HepG2 (cell line): Measurements from ENCODE around the gene IGFBP5. TPM values are rescaled to one million over a fixed set of nuclear protein-coding genes. Genes with fewer than 3 reads are reported as not detected.

ENCODE experiments used
- ATAC-seq: fragments of 200-7000 bp; cut with Tn5 transposase; 3 replicates; pipeline ENCODE4 v1.9.1; 2020; ENCODE audit warnings: mild to moderate bottlenecking, moderate library complexity
- BruUV-seq: library from RNA; stranded (reverse); fragments of 400-500 nt; replicated peaks from 2 replicates; lab custom pipeline; 2021; lab: Mats Ljungman, UMichigan
- CTCF ChIA-PET: fragments of 300-600 bp; formaldehyde crosslinking; extraction: SDS; loops from one replicate; lab custom pipeline; 2021; ENCODE audit warnings: low total read pairs, inconsistent platforms, low intra/inter-chr PET ratio; lab: Yijun Ruan, JAX
- POLR2A ChIA-PET: fragments of 350-600 bp; sonication (Branson Sonifier 250); formaldehyde crosslinking; loops from one replicate; lab custom pipeline; 2020; ENCODE audit warnings: antibody characterized with exemption, inconsistent platforms; lab: Yijun Ruan, JAX
- DNase-seq: peaks from one replicate; pipeline ENCODE4 v3.0.0-alpha.2; 2015; ENCODE audit warnings: low spot score
- FAIRE-seq: peaks from 3 replicates; lab custom pipeline; 2011; peaks lifted over from hg19 to GRCh38; lab: Jason Lieb, UNC
- H2AFZ ChIP-seq: one replicate; pipeline ENCODE4 v1.6.1; 2011; ENCODE audit warnings: low read length, inconsistent platforms
- H3K27ac ChIP-seq: fragments of 300-600 bp; 3 replicates; pipeline ENCODE4 v1.8.0; 2011; ENCODE audit warnings: mixed run types, mild to moderate bottlenecking, mixed read lengths, low read length, inconsistent platforms; ENCODE audit not compliant: insufficient read depth; ENCODE audit errors: extremely low read length
- H3K27me3 ChIP-seq, 2 experiments: fragments of 200-600 bp in 1 of 2; 2 replicates in 1 of 2; 3 replicates in 1 of 2; pipeline versions ENCODE4 v1.6.0 to v1.8.0; 2011; ENCODE audit warnings: low read length in 2 of 2, mild to moderate bottlenecking in 2 of 2, moderate library complexity in 2 of 2, inconsistent platforms in 1 of 2; ENCODE audit not compliant: insufficient read depth in 2 of 2, control insufficient read depth in 1 of 2
- H3K36me3 ChIP-seq, 2 experiments: fragments of 200-600 bp in 1 of 2; replicated peaks in 1 of 2; 2 replicates in 1 of 2; 3 replicates in 1 of 2; pipeline versions ENCODE4 v1.5.1 to v1.8.0; 2011; ENCODE audit warnings: low read length in 2 of 2, inconsistent platforms in 1 of 2; ENCODE audit not compliant: insufficient read depth in 2 of 2, control insufficient read depth in 1 of 2
- H3K4me1 ChIP-seq: 2 replicates; pipeline ENCODE4 v1.5.1; 2012; ENCODE audit warnings: low read length, inconsistent platforms; ENCODE audit not compliant: insufficient read depth
- H3K4me2 ChIP-seq: 2 replicates; pipeline ENCODE4 v1.6.0; 2011; ENCODE audit warnings: low read depth, low read length, inconsistent platforms
- H3K4me3 ChIP-seq, 3 experiments: fragments of 200-600 bp in 1 of 3; sonication (generic), shearing (Covaris generic) in 1 of 3; replicated peaks in 1 of 3; 2 replicates each; pipeline ENCODE4 v1.5.1; 2011 to 2016; ENCODE audit warnings: low read length in 3 of 3, inconsistent platforms in 2 of 3, low read depth in 2 of 3, mild to moderate bottlenecking in 2 of 3, control low read depth in 1 of 3, mixed read lengths in 1 of 3; ENCODE audit not compliant: insufficient read depth in 1 of 3
- H3K79me2 ChIP-seq: one replicate; pipeline ENCODE4 v1.6.1; 2011; ENCODE audit warnings: low read length, inconsistent platforms; ENCODE audit not compliant: insufficient read depth
- H3K9ac ChIP-seq: 2 replicates; pipeline ENCODE4 v1.6.0; 2011; ENCODE audit warnings: mild to moderate bottlenecking, low read depth, low read length, inconsistent platforms; ENCODE audit not compliant: insufficient read depth
- H3K9me3 ChIP-seq: 2 replicates; pipeline ENCODE4 v1.5.1; 2012; ENCODE audit warnings: mild to moderate bottlenecking, low read length
- H4K20me1 ChIP-seq: 2 replicates; pipeline ENCODE4 v1.6.0; 2011; ENCODE audit warnings: inconsistent platforms, mild to moderate bottlenecking, low read length, moderate library complexity; ENCODE audit not compliant: insufficient read depth
- ARNT ChIP-seq: fragments of 450-650 bp; IDR thresholded peaks from 2 replicates; pipeline ENCODE4 v1.6.1; 2017
- CREB1 ChIP-seq, 2 experiments: fragments of 450-650 bp in 1 of 2; IDR thresholded peaks; 2 replicates each; pipeline ENCODE4 v1.6.1; 2016 to 2017; ENCODE audit warnings: control low read depth in 1 of 2, mild to moderate bottlenecking in 1 of 2, missing compliant biosample characterization in 1 of 2, missing genetic modification characterization in 1 of 2
- ELF3 ChIP-seq: IDR thresholded peaks from 2 replicates; pipeline ENCODE4 v1.6.1; 2016; ENCODE audit warnings: missing genetic modification reagents, missing compliant biosample characterization
- KDM5B ChIP-seq: sonication (generic); formaldehyde crosslinking; IDR thresholded peaks from 2 replicates; pipeline ENCODE4 v1.4.0; 2020; ENCODE audit warnings: missing genetic modification reagents, mild to moderate bottlenecking, borderline replicate concordance
- NCOR1 ChIP-seq: fragments of 200-600 bp; sonication (generic); IDR thresholded peaks from 2 replicates; pipeline ENCODE4 v1.7.0; 2017; ENCODE audit warnings: antibody characterized with exemption, low read length, borderline replicate concordance
- NONO ChIP-seq, 2 experiments: fragments of 450-650 bp in 1 of 2; sonication (generic) in 1 of 2; formaldehyde crosslinking in 1 of 2; IDR thresholded peaks in 1 of 2; conservative IDR thresholded peaks in 1 of 2; 2 replicates each; pipeline versions ENCODE4 v1.6.1 to v1.8.0; 2017 to 2022; ENCODE audit warnings: mild to moderate bottlenecking in 1 of 2, missing genetic modification reagents in 1 of 2, moderate library complexity in 1 of 2
- RFX5 ChIP-seq: IDR thresholded peaks from 2 replicates; pipeline ENCODE4 v1.6.1; 2011; ENCODE audit warnings: low read depth, low read length, improper control_type of control experiment
- SKIL ChIP-seq: sonication (generic); formaldehyde crosslinking; IDR thresholded peaks from 2 replicates; pipeline ENCODE4 v1.8.0; 2022; ENCODE audit warnings: missing genetic modification reagents, mild to moderate bottlenecking, moderate library complexity, borderline replicate concordance
- SOX13 ChIP-seq, 3 experiments: fragments of 450-650 bp in 1 of 3; sonication (generic) in 1 of 3; formaldehyde crosslinking in 1 of 3; IDR thresholded peaks in 2 of 3; conservative IDR thresholded peaks in 1 of 3; 2 replicates each; pipeline versions ENCODE4 v1.5.0 to v1.6.1; 2016 to 2020; ENCODE audit warnings: antibody characterized with exemption in 1 of 3, mild to moderate bottlenecking in 1 of 3, missing compliant biosample characterization in 1 of 3, missing genetic modification reagents in 1 of 3, moderate library complexity in 1 of 3
- SP1 ChIP-seq, 2 experiments: fragments of 450-650 bp in 1 of 2; sonication (generic) in 1 of 2; formaldehyde crosslinking in 1 of 2; IDR thresholded peaks; 2 replicates each; pipeline versions ENCODE4 v1.4.0 to v1.6.1; 2016 to 2020; ENCODE audit warnings: missing genetic modification reagents in 1 of 2
- SP5 ChIP-seq: IDR thresholded peaks from 2 replicates; pipeline ENCODE4 v1.6.1; 2016; ENCODE audit warnings: low read depth, borderline replicate concordance
- XRCC5 ChIP-seq: fragments of 200-400 bp; formaldehyde crosslinking; optimal IDR thresholded peaks from 2 replicates; pipeline ENCODE3; 2017; ENCODE audit warnings: mild to moderate bottlenecking, low read length
- ZFP36L2 ChIP-seq: sonication (generic); formaldehyde crosslinking; IDR thresholded peaks from 2 replicates; pipeline ENCODE4 v1.4.0; 2020; ENCODE audit warnings: missing genetic modification reagents
- ZNF121 ChIP-seq: sonication (generic); formaldehyde crosslinking; IDR thresholded peaks from 2 replicates; pipeline ENCODE4 v1.5.0; 2020; ENCODE audit warnings: mild to moderate bottlenecking, missing genetic modification reagents
- ZNF430 ChIP-seq: sonication (generic); formaldehyde crosslinking; IDR thresholded peaks from 2 replicates; pipeline ENCODE4 v1.9.0; 2021; ENCODE audit warnings: mild to moderate bottlenecking, missing genetic modification reagents
- ZNF687 ChIP-seq: sonication (generic); formaldehyde crosslinking; IDR thresholded peaks from 2 replicates; pipeline ENCODE4 v1.5.1; 2020; ENCODE audit warnings: mild to moderate bottlenecking, missing genetic modification reagents, moderate library complexity
- WGBS: methylation state at CpG from one replicate; pipeline ENCODE4 v1.1.6; 2017; ENCODE audit warnings: low lambda C conversion rate; 5-methylcytosine and 5-hydroxymethylcytosine counted together
- in situ Hi-C: cut with HindIII; loops from 2 replicates; pipeline ENCODE4 v1.10.0; 2017; ENCODE audit warnings: low pct_unique_long_range_greater_than_20kb; ENCODE audit not compliant: extremely low pct_ligation_motif_present
- intact Hi-C: fragments of 100-400 bp; cut with micrococcal nuclease; formaldehyde crosslinking; loops from one replicate; pipeline ENCODE4 v1.10.0; 2022; ENCODE audit not compliant: unreplicated experiment
- polyA plus RNA-seq, 8 experiments: library from polyadenylated mRNA; depleted of rRNA in 3 of 8; stranded (reverse) in 7 of 8; unstranded in 1 of 8; fragments of >200 nt; fragmentation: Illumina TruSeq in 4 of 8; extraction: Trizol in 4 of 8; gene quantifications; 2 replicates each; pipeline versions ENCODE4 v1.2.1 to v1.2.3, GENCODE V29; 2011 to 2016; ENCODE audit warnings: low read depth in 4 of 8, missing spikeins in 1 of 8, mixed read lengths in 1 of 8; ENCODE audit not compliant: insufficient read depth in 1 of 8
- total RNA-seq, 5 experiments: library from RNA; depleted of rRNA; stranded (reverse); fragments of >200 nt; fragmentation: Illumina TruSeq; extraction: Trizol; gene quantifications; 2 replicates each; pipeline ENCODE4 v1.2.3, GENCODE V29; 2016; ENCODE audit warnings: low read depth in 1 of 5

IGFBP5 gene
- total and polyA plus RNA-seq, 2 of the 13 experiments (the other 11 are each of a cell fraction or from before 2014, with no cell fraction given): 0.15 TPM; not detected in 1

GRCh38 chr2:216636551-216637450, 58.5 kb downstream of the IGFBP5 start:
- no peaks in the 10 kb centered on the region for H3K79me2 ChIP-seq
- DNase-seq (peak; percentile 78), ATAC-seq (peak; percentile 90), FAIRE-seq (peak; percentile 46)
- H3K27me3 ChIP-seq: peaks cover 8 to 51% of the 10 kb centered on the region in 2 experiments; a peak in 4 of 5 replicates
- H3K27ac ChIP-seq: no peak overlapping the region
- no peak overlapping the region for H2AFZ ChIP-seq
- BruUV-seq: no TSS peak
- no peaks in the 10 kb centered on the region for H4K20me1 ChIP-seq
- H3K4me1 ChIP-seq: peaks cover 45% of the 10 kb centered on the region
- 4% methylated on average over 29 of the region's 29 CpGs for WGBS
- ChIA-PET POLR2A (no interaction called here), CTCF (no interaction called here)
- H3K9ac ChIP-seq: no peak overlapping the region
- peak overlapping the region in 2 of 3 experiments; percentile 13 to 57; a peak in 2 of 6 replicates for H3K4me3 ChIP-seq
- in situ Hi-C loops: no loop called here
- no peaks in the 10 kb centered on the region for H3K9me3 ChIP-seq
- H3K36me3 ChIP-seq: no peaks in the 10 kb centered on the region
- peak overlapping the region; percentile 81 for H3K4me2 ChIP-seq
- intact Hi-C loops: loop anchor here (1.0 to 2.0 kb wide), 2 partner anchors 16 to 84 kb away; no protein-coding TSS in a partner anchor
- TF ChIP-seq SP5 (CRISPR knock-in tag) (peak; percentile 91), RFX5 (peak; percentile 36; the same call in 1 of the 2 replicates), SP1 (IDR thresholded peaks at IDR 0.05) (no peak), SP1 (CRISPR knock-in tag; IDR thresholded peaks at IDR 0.05) (peak; percentile 42; the same call in 1 of the 2 replicates), ZNF430 (peak; percentile 64; the same call in 1 of the 2 replicates), CREB1 (IDR thresholded peaks at IDR 0.05) (no peak), CREB1 (CRISPR knock-in tag; IDR thresholded peaks at IDR 0.05) (no peak), KDM5B (CRISPR knock-in tag) (0 out of 2 replicates have a peak, but pooled peaks have one; percentile 22), SOX13 (IDR thresholded peaks at IDR 0.05) (no peak), SOX13 (CRISPR knock-in tag; conservative IDR thresholded peaks at IDR 0.05 in 1 of 2, IDR thresholded peaks at IDR 0.05 in 1 of 2) (0 out of 4 replicates have a peak, but pooled peaks of 1 of the 2 experiments have one; percentile 21), SKIL (CRISPR knock-in tag) (no peak), NONO (IDR thresholded peaks at IDR 0.05) (no peak), NONO (CRISPR knock-in tag; conservative IDR thresholded peaks at IDR 0.05) (no peak), ARNT (no peak), ELF3 (peak; percentile 11; the same call in 1 of the 2 replicates), ZNF687 (CRISPR knock-in tag) (peak; percentile 51), XRCC5 (peak; percentile 42), ZFP36L2 (CRISPR knock-in tag) (no peak), ZNF121 (no peak), NCOR1 (0 out of 2 replicates have a peak, but pooled peaks have one; percentile 22)
